GM12874 (cell line): ENCODE data around the gene SNX8.

ENCODE experiments used
- CTCF ChIP-seq: IDR thresholded peaks from 2 replicates; pipeline ENCODE4 v1.5.1; 2011; ENCODE audit warnings: low read depth, mild to moderate bottlenecking, control low read depth, low read length, moderate library complexity; ENCODE audit not compliant: insufficient read depth

SNX8 gene

DNA sequence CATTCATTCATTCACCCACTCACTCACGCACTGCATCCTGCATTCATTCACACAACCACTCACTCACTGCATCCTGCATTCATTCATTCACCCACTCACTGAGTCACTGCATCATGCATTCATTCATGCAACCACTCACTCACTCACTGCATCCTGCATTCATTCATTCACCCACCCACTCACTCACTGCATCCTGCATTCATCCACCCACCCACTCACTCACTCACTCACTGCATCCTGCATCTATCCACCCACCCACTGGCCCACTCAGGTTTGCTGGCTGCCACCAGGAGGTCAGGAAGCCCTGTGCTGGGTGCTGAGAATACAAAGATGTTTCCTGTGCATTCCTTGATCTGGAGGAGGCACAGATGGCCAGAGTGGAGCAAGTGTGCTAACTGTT is 2.3 kb upstream of the SNX8 start:
- TF ChIP-seq CTCF, result no peak

- no peak for TF ChIP-seq CTCF
Observed at GRCh38 chr7:2315787-2316186, 1.5 kb upstream of the SNX8 start.

DNA sequence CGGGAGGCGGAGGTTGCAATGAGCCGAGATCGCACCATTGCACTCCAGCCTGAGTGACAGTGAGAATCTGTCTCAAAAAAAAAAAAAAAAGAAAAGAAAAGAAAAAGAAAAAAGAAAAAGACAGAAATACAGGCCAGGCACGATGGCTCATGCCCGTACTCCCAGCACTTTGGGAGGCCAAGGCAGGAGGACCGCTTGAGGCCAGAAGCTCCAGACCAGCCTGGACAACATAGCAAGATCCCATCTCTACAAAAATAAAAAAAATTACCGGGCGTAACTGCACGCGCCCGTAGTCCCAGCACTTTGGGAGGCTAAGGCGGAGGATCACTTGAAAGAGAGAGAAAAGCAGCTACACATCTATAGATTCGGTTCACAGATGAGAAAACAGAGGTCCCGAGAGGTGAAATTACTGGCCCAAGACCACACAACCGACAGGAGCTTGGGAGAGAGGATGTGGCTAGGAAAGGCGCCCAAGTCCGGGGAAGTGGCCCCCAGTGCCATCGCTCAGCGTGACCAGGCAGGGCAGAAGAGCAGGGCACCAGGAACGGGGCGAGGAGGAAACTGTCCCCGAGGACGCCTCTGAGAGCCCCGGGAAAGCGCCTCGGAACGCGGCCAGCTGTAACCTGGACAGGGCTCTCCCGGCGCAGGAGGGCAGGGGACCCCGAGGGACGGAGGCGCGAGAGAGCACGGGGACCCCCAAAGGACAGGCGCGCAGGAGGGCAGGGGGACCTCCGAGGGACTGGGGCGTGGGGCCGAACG is 612 bp downstream of the SNX8 start:
- no peak for TF ChIP-seq CTCF

DNA sequence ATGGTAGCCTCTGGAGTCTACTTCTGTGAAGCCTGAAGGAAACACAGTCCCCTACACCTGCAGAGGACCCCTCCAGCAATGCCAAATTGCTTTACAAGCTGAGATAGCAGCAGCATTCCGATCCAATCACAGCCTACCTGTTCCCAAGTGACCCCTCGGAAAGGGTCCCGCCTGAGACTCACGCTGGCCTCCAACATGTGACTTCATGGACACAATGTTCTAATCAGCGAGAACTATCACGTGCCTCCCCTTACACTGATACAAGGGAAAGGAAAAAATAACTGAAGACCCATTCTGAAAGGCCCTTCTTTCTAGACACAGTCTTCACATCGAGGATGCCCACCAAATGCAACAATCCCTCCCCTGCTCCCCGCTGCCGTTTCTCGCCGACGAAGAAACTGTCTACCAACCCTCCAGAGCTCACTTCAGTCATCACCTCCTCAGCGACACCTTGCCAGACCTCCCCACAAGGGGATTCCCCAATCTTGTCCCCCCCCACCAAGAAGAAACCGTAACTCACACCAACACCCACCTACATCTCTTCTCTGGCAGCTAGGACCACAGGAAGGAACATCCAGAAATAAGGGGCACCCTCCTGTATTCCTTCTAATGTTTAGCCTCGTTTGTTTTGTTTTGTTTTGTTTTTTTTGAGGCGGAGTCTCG is 1.8 kb downstream of the SNX8 start:
- no peak for TF ChIP-seq CTCF

DNA sequence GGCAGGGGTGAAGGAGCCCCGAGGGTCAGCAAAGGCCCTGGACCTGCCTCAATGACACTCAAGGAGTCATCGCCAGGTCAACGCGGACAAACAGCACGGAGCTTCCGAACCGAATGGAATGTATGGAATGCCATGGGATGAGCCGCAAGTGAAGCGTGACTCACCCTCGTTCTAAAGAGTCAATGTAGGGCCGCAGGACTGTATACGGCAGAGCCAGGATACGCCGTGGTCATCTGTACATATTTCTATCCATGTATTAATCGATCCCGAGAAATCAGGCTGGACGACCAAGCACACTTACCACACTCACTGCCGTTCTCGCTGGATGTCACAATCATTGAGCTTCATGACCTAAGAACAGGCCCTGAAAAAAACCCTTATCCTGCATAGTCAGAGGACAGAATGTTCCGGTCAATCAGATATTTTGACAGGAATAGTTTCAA is 4.3 kb downstream of the SNX8 start:
- TF ChIP-seq CTCF, result no peak

- no peak for TF ChIP-seq CTCF
Observed at GRCh38 chr7:2307690-2308107, 6.5 kb downstream of the SNX8 start.

GRCh38 chr7:2306688-2307087 is 7.6 kb downstream of the SNX8 start:
- no peak for TF ChIP-seq CTCF
